GM12801 (cell line): ENCODE measurements around the gene PARD3.

ENCODE experiments used
- CTCF ChIP-seq: IDR thresholded peaks from one replicate; pipeline ENCODE4 v1.5.1; 2011; ENCODE audit warnings: control low read depth; ENCODE audit not compliant: insufficient read length; ENCODE audit errors: extremely low read depth

Gene PARD3

GRCh38 chr10:34348917-34349485, 466.1 kb downstream of the PARD3 start:
- no peak for TF ChIP-seq CTCF

- no peak for TF ChIP-seq CTCF
Observed at GRCh38 chr10:34348021-34348420, 467.1 kb downstream of the PARD3 start.

GRCh38 chr10:34347131-34347530, 468.0 kb downstream of the PARD3 start:
- TF ChIP-seq CTCF = no peak

GRCh38 chr10:34346516-34347100, 468.5 kb downstream of the PARD3 start:
- no peak for TF ChIP-seq CTCF

GRCh38 chr10:34345383-34345782, 469.7 kb downstream of the PARD3 start:
- TF ChIP-seq CTCF = no peak

GRCh38 chr10:34343764-34344163, 471.3 kb downstream of the PARD3 start:
- TF ChIP-seq CTCF = no peak

- no peak for TF ChIP-seq CTCF
Observed at GRCh38 chr10:34341473-34341872, 473.6 kb downstream of the PARD3 start.
